Measurements from ENCODE around the gene HS6ST2. TPM values are rescaled to one million over a fixed set of nuclear protein-coding genes. Genes with fewer than 3 reads are reported as not detected.

The HS6ST2 gene
- total and polyA plus RNA-seq, 5 donors from 2014 or later: not detected

GRCh38 chrX:132708529-132708928 is 249.9 kb downstream of the HS6ST2 start:
- no peak overlapping the region for H3K4me3 ChIP-seq (ENCODE audit: low read depth, low read length)
- H3K4me1 ChIP-seq (ENCODE audit: control insufficient read depth, insufficient read depth, low read length, poor library complexity, severe bottlenecking): no peaks in the 10 kb centered on the region

GRCh38 chrX:132704769-132705168 is 253.7 kb downstream of the HS6ST2 start:
- H3K36me3 Mint-ChIP-seq: no peaks in the 10 kb centered on the region
- no peak for ATAC-seq (ENCODE audit: low read depth in 2 of 2)
- H3K36me3 ChIP-seq (ENCODE audit: control insufficient read depth, insufficient read depth, low read length): no peaks in the 10 kb centered on the region

More at GRCh38 chrX:132708529-132708928, 249.9 kb downstream of the HS6ST2 start:
- Mint-ChIP-seq H3K4me3 (no peak overlapping the region), H3K4me1 (no peaks in the 10 kb centered on the region), H3K9me3 (no peaks in the 10 kb centered on the region), H3K27ac (no peak overlapping the region), H3K27me3 (no peaks in the 10 kb centered on the region), H3K36me3 (no peaks in the 10 kb centered on the region)
- Histone ChIP-seq H3K27me3 (ENCODE audit: control insufficient read depth, insufficient read depth, low read length) (no peaks in the 10 kb centered on the region), H3K36me3 (ENCODE audit: control insufficient read depth, insufficient read depth, low read length) (no peaks in the 10 kb centered on the region), H3K9me3 (ENCODE audit: control insufficient read depth in 2 of 2, low read length in 2 of 2) (no peaks in the 10 kb centered on the region), H3K27ac (ENCODE audit: insufficient read depth, low read length, poor library complexity, severe bottlenecking) (no peak overlapping the region)
- DNase-seq: no peak
- no peak for ATAC-seq (ENCODE audit: low read depth in 2 of 2)

DNA sequence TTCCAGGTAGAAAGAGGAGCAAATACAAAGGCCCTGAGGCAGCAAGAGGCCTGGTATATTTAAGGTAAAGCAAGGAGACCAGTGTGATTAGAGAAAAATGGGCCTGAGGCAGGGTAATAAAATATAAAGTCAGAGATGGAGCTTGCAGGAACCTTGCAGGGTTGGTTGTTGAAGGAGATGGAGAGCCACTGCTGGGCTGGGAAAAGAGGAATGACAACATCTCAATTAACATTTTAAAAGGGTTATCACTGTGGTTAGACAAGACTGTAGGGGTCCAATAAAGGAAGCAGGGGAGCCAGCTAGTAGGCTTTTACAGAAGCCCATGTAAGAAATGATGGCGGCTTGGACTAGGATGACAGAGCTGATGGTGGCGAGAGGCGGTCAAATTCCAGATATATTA is 264.0 kb downstream of the HS6ST2 start:
- DNase-seq (no peak), ATAC-seq (ENCODE audit: low read depth in 2 of 2) (no peak)
- Mint-ChIP-seq H3K4me3 (no peak overlapping the region), H3K9me3 (peaks cover 0 to 2% (median 0%) of the 10 kb centered on the region in 7 donors), H3K4me1 (no peaks in the 10 kb centered on the region), H3K36me3 (no peaks in the 10 kb centered on the region), H3K27ac (no peak overlapping the region), H3K27me3 (no peaks in the 10 kb centered on the region)
- Histone ChIP-seq H3K27me3 (ENCODE audit: control insufficient read depth, insufficient read depth, low read length) (no peaks in the 10 kb centered on the region), H3K4me1 (ENCODE audit: control insufficient read depth, insufficient read depth, low read length, poor library complexity, severe bottlenecking) (no peaks in the 10 kb centered on the region), H3K27ac (ENCODE audit: insufficient read depth, low read length, poor library complexity, severe bottlenecking) (no peak overlapping the region), H3K4me3 (ENCODE audit: low read depth, low read length) (no peak overlapping the region), H3K9me3 (ENCODE audit: control insufficient read depth in 2 of 2, low read length in 2 of 2) (no peaks in the 10 kb centered on the region), H3K36me3 (ENCODE audit: control insufficient read depth, insufficient read depth, low read length) (no peaks in the 10 kb centered on the region)

More at GRCh38 chrX:132704769-132705168, 253.7 kb downstream of the HS6ST2 start:
- Histone ChIP-seq H3K9me3 (ENCODE audit: control insufficient read depth in 2 of 2, low read length in 2 of 2) (no peaks in the 10 kb centered on the region), H3K4me3 (ENCODE audit: low read depth, low read length) (no peak overlapping the region), H3K4me1 (ENCODE audit: control insufficient read depth, insufficient read depth, low read length, poor library complexity, severe bottlenecking) (no peaks in the 10 kb centered on the region), H3K27ac (ENCODE audit: insufficient read depth, low read length, poor library complexity, severe bottlenecking) (no peak overlapping the region), H3K27me3 (ENCODE audit: control insufficient read depth, insufficient read depth, low read length) (no peaks in the 10 kb centered on the region)
- H3K4me3 Mint-ChIP-seq: no peak overlapping the region
- no peak for DNase-seq
- no peak overlapping the region for H3K27ac Mint-ChIP-seq
- no peaks in the 10 kb centered on the region for H3K4me1 Mint-ChIP-seq
- no peaks in the 10 kb centered on the region for H3K27me3 Mint-ChIP-seq
- H3K9me3 Mint-ChIP-seq: peaks cover 0 to 1% (median 0%) of the 10 kb centered on the region in 7 donors

- Mint-ChIP-seq H3K27me3 (no peaks in the 10 kb centered on the region), H3K27ac (no peak overlapping the region), H3K4me3 (no peak overlapping the region), H3K4me1 (no peaks in the 10 kb centered on the region), H3K9me3 (peaks cover 0 to 2% (median 0%) of the 10 kb centered on the region in 7 donors), H3K36me3 (no peaks in the 10 kb centered on the region)
- no peaks in the 10 kb centered on the region for H3K4me1 ChIP-seq (ENCODE audit: control insufficient read depth, insufficient read depth, low read length, poor library complexity, severe bottlenecking)
- H3K4me3 ChIP-seq (ENCODE audit: low read depth, low read length): no peak overlapping the region
- H3K9me3 ChIP-seq (ENCODE audit: control insufficient read depth in 2 of 2, low read length in 2 of 2): no peaks in the 10 kb centered on the region
- no peaks in the 10 kb centered on the region for H3K27me3 ChIP-seq (ENCODE audit: control insufficient read depth, insufficient read depth, low read length)
- DNase-seq: no peak
- ATAC-seq (ENCODE audit: low read depth in 2 of 2): no peak
- no peak overlapping the region for H3K27ac ChIP-seq (ENCODE audit: insufficient read depth, low read length, poor library complexity, severe bottlenecking)
- no peaks in the 10 kb centered on the region for H3K36me3 ChIP-seq (ENCODE audit: control insufficient read depth, insufficient read depth, low read length)
Observed at GRCh38 chrX:132692526-132692925, 265.9 kb downstream of the HS6ST2 start.

- Mint-ChIP-seq H3K4me3 (no peak overlapping the region), H3K27ac (no peak overlapping the region), H3K9me3 (peaks cover 0 to 2% (median 0%) of the 10 kb centered on the region in 7 donors), H3K27me3 (no peaks in the 10 kb centered on the region), H3K4me1 (no peaks in the 10 kb centered on the region), H3K36me3 (no peaks in the 10 kb centered on the region)
- Histone ChIP-seq H3K9me3 (ENCODE audit: control insufficient read depth in 2 of 2, low read length in 2 of 2) (no peaks in the 10 kb centered on the region), H3K36me3 (ENCODE audit: control insufficient read depth, insufficient read depth, low read length) (no peaks in the 10 kb centered on the region), H3K4me1 (ENCODE audit: control insufficient read depth, insufficient read depth, low read length, poor library complexity, severe bottlenecking) (no peaks in the 10 kb centered on the region), H3K27me3 (ENCODE audit: control insufficient read depth, insufficient read depth, low read length) (no peaks in the 10 kb centered on the region), H3K27ac (ENCODE audit: insufficient read depth, low read length, poor library complexity, severe bottlenecking) (no peak overlapping the region), H3K4me3 (ENCODE audit: low read depth, low read length) (no peak overlapping the region)
- no peak for ATAC-seq (ENCODE audit: low read depth in 2 of 2)
- DNase-seq: no peak
Observed at GRCh38 chrX:132692066-132692465, 266.4 kb downstream of the HS6ST2 start.

DNA sequence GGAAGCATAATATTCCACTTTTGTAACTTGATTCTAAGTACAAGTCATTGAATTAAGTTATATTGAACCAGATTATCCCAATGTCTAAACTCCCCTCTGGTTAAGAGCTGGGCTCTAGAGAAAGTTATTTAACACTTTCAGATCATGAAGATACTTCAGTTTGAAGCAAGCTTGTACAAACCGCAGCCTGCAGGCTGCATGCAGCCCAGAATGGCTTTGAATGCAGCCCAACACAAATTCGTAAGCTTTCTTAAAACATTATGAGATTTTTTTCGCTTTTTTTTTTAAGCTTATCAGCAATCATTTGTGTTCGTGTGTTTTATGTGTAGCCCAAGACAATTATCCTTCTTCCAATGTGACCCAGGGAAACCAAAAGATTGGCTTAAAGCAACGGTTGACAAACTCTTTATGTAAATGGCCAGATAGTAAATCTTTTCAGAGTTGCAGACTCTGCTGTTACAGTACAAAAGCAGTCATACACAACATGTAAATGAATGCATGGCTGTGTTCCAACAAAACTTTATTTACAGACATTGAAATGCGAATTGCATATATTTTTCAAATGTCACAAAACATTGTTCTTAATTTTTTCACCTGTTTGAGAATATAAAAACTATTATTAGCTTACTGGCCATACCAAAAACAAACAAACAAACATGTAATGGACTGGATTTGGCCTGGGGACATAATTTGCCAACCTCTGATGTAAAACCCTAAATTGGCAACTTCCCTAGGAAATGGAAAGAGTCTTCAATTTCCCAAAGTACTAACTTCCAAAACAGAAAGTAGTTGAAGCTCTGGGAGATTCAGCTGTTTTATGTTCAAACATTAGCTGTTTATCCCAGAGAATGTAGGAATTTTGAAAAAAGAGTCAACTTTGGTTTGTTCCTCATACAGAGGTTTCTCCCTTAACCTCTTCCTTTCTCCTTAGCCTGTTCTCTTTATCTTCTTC is 268.5 kb downstream of the HS6ST2 start:
- Mint-ChIP-seq H3K9me3 (peaks cover 0 to 2% (median 0%) of the 10 kb centered on the region in 7 donors), H3K27me3 (no peaks in the 10 kb centered on the region), H3K36me3 (no peaks in the 10 kb centered on the region), H3K4me3 (no peak overlapping the region), H3K4me1 (no peaks in the 10 kb centered on the region), H3K27ac (no peak overlapping the region)
- H3K36me3 ChIP-seq (ENCODE audit: control insufficient read depth, insufficient read depth, low read length): no peaks in the 10 kb centered on the region
- H3K9me3 ChIP-seq (ENCODE audit: control insufficient read depth in 2 of 2, low read length in 2 of 2): no peaks in the 10 kb centered on the region
- H3K4me3 ChIP-seq (ENCODE audit: low read depth, low read length): no peak overlapping the region
- no peaks in the 10 kb centered on the region for H3K4me1 ChIP-seq (ENCODE audit: control insufficient read depth, insufficient read depth, low read length, poor library complexity, severe bottlenecking)
- ATAC-seq (ENCODE audit: low read depth in 2 of 2) (no peak), DNase-seq (no peak)
- no peak overlapping the region for H3K27ac ChIP-seq (ENCODE audit: insufficient read depth, low read length, poor library complexity, severe bottlenecking)
- H3K27me3 ChIP-seq (ENCODE audit: control insufficient read depth, insufficient read depth, low read length): no peaks in the 10 kb centered on the region

DNA sequence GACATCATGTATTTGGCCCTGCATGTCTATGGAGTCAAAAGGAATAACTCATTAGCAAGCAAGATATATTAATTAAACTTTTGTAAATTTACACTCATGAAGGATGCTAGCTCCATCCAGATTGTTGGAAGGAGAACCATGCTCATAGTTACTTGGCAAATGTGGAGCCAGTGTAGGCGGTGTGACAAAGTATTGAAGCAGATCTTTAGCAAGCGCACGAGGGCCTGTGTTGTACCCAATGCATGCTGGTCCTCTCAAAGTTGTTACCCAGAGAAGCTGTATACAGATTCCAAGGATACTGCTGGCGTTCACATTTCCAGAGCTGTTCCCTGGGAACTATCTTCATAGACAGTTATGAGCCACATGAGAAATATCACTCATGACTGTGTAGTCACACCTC is 273.2 kb downstream of the HS6ST2 start:
- Mint-ChIP-seq H3K9me3 (peaks cover 0 to 1% (median 0%) of the 10 kb centered on the region in 7 donors), H3K27ac (no peak overlapping the region), H3K4me3 (no peak overlapping the region), H3K27me3 (no peaks in the 10 kb centered on the region), H3K4me1 (no peaks in the 10 kb centered on the region), H3K36me3 (no peaks in the 10 kb centered on the region)
- no peak for DNase-seq
- no peak overlapping the region for H3K4me3 ChIP-seq (ENCODE audit: low read depth, low read length)
- no peaks in the 10 kb centered on the region for H3K4me1 ChIP-seq (ENCODE audit: control insufficient read depth, insufficient read depth, low read length, poor library complexity, severe bottlenecking)
- ATAC-seq (ENCODE audit: low read depth in 2 of 2): no peak
- no peaks in the 10 kb centered on the region for H3K36me3 ChIP-seq (ENCODE audit: control insufficient read depth, insufficient read depth, low read length)
- H3K27me3 ChIP-seq (ENCODE audit: control insufficient read depth, insufficient read depth, low read length): no peaks in the 10 kb centered on the region
- H3K27ac ChIP-seq (ENCODE audit: insufficient read depth, low read length, poor library complexity, severe bottlenecking): no peak overlapping the region
- H3K9me3 ChIP-seq (ENCODE audit: control insufficient read depth in 2 of 2, low read length in 2 of 2): no peaks in the 10 kb centered on the region

All from CD4-positive, CD25-positive, alpha-beta regulatory T cell (primary cell).